Activated CD4-positive, alpha-beta memory T cell treated with anti-CD3 and anti-CD28 coated beads for 36 hours (primary cell): ENCODE measurements around the gene HOXC4. TPM values are rescaled to one million over a fixed set of nuclear protein-coding genes. Genes with fewer than 3 reads are reported as not detected.

ENCODE experiments used
- CTCF ChIA-PET: fragments of 350-600 bp; sonication (Branson Sonifier 250); formaldehyde crosslinking; loops from one replicate; lab custom pipeline; 2021; ENCODE audit warnings: antibody characterized with exemption, inconsistent platforms; lab: Charles Lee
- POLR2A ChIA-PET: fragments of 350-600 bp; sonication (Branson Sonifier 250); formaldehyde crosslinking; loops from one replicate; lab custom pipeline; 2021; ENCODE audit warnings: antibody characterized with exemption; lab: Charles Lee
- DNase-seq: peaks from one replicate; pipeline ENCODE4 v3.0.0-alpha.2; 2020
- H3K27ac Mint-ChIP-seq: one replicate; pipeline ENCODE4 v1.8.0; 2021; ENCODE audit warnings: mixed read lengths
- H3K27me3 Mint-ChIP-seq: one replicate; pipeline ENCODE4 v1.8.0; 2021; ENCODE audit warnings: mixed read lengths
- H3K36me3 Mint-ChIP-seq: one replicate; pipeline ENCODE4 v1.8.0; 2021; ENCODE audit warnings: mixed read lengths
- H3K4me1 Mint-ChIP-seq: one replicate; pipeline ENCODE4 v1.8.0; 2021; ENCODE audit warnings: low read depth, mixed read lengths
- H3K4me3 Mint-ChIP-seq: one replicate; pipeline ENCODE4 v1.8.0; 2021; ENCODE audit warnings: mild to moderate bottlenecking, mixed read lengths
- H3K9me3 Mint-ChIP-seq: one replicate; pipeline ENCODE4 v1.8.0; 2021; ENCODE audit warnings: mixed read lengths
- intact Hi-C: fragments of 100-400 bp; cut with micrococcal nuclease; formaldehyde crosslinking; loops from one replicate; pipeline ENCODE4 v1.15.1; 2023
- total RNA-seq, 2 experiments: library from RNA; stranded (reverse); gene quantifications; one replicate each; pipeline ENCODE4 v1.2.3, GENCODE V29; 2021

Gene HOXC4
- total RNA-seq, 2 experiments from 2014 or later, result 0.17 TPM; not detected in 1

GRCh38 chr12:54045868-54046521 is 7.6 kb upstream of the HOXC4 start:
- no peaks in the 10 kb centered on the region for H3K9me3 Mint-ChIP-seq
- peaks cover 83% of the 10 kb centered on the region for H3K27me3 Mint-ChIP-seq
- H3K4me1 Mint-ChIP-seq, result peaks cover 4% of the 10 kb centered on the region
- DNase-seq, result no peak
- H3K27ac Mint-ChIP-seq, result no peak overlapping the region
- ChIA-PET CTCF (interaction anchor here (0.9 to 1.5 kb wide), 3 partner anchors 29 to 160 kb away, joined by 3 read pairs; no protein-coding TSS in a partner anchor), POLR2A (no interaction called here)
- H3K4me3 Mint-ChIP-seq, result no peak overlapping the region
- intact Hi-C loops, result no loop called here
- no peaks in the 10 kb centered on the region for H3K36me3 Mint-ChIP-seq

- H3K4me3 Mint-ChIP-seq, result no peak overlapping the region
- CTCF ChIA-PET, result interaction anchor here (0.6 kb wide), 1 partner anchor 90 kb away, joined by 3 read pairs; no protein-coding TSS in a partner anchor
These were observed 6.9 kb upstream of the HOXC4 start for GRCh38 chr12:54046809-54047159.

GRCh38 chr12:54047160-54047963 is 6.3 kb upstream of the HOXC4 start:
- POLR2A ChIA-PET, result no interaction called here
- Mint-ChIP-seq H3K4me1 (peaks cover 10% of the 10 kb centered on the region), H3K9me3 (no peaks in the 10 kb centered on the region), H3K27ac (no peak overlapping the region), H3K4me3 (no peak overlapping the region), H3K27me3 (peaks cover 87% of the 10 kb centered on the region), H3K36me3 (no peaks in the 10 kb centered on the region)
- no peak for DNase-seq
- intact Hi-C loops, result no loop called here
- CTCF ChIA-PET, result interaction anchor here (0.6 to 1.4 kb wide), 2 partner anchors 15 to 89 kb away, joined by 3 read pairs; no protein-coding TSS in a partner anchor

More at GRCh38 chr12:54046809-54047159, 6.9 kb upstream of the HOXC4 start:
- Mint-ChIP-seq H3K9me3 (no peaks in the 10 kb centered on the region), H3K27me3 (peaks cover 85% of the 10 kb centered on the region), H3K36me3 (no peaks in the 10 kb centered on the region), H3K4me1 (peaks cover 5% of the 10 kb centered on the region), H3K27ac (no peak overlapping the region)
- POLR2A ChIA-PET, result no interaction called here
- intact Hi-C loops, result no loop called here
- no peak for DNase-seq

GRCh38 chr12:54047964-54048303 is 5.7 kb upstream of the HOXC4 start:
- Mint-ChIP-seq H3K27me3 (peaks cover 86% of the 10 kb centered on the region), H3K4me3 (no peak overlapping the region), H3K36me3 (no peaks in the 10 kb centered on the region), H3K4me1 (peaks cover 15% of the 10 kb centered on the region), H3K9me3 (no peaks in the 10 kb centered on the region), H3K27ac (no peak overlapping the region)
- intact Hi-C loops, result no loop called here
- ChIA-PET POLR2A (no interaction called here), CTCF (interaction anchor here (1.4 kb wide), 1 partner anchor 16 kb away, joined by 3 read pairs; no protein-coding TSS in a partner anchor)
- no peak for DNase-seq

- no peaks in the 10 kb centered on the region for H3K9me3 Mint-ChIP-seq
- ChIA-PET CTCF (interaction anchor here (1.4 kb wide), 1 partner anchor 16 kb away, joined by 3 read pairs; no protein-coding TSS in a partner anchor), POLR2A (no interaction called here)
- no peak for DNase-seq
- H3K36me3 Mint-ChIP-seq, result no peaks in the 10 kb centered on the region
- H3K4me1 Mint-ChIP-seq, result peaks cover 18% of the 10 kb centered on the region
- H3K27ac Mint-ChIP-seq, result no peak overlapping the region
- no peak overlapping the region for H3K4me3 Mint-ChIP-seq
- intact Hi-C loops, result no loop called here
- peaks cover 87% of the 10 kb centered on the region for H3K27me3 Mint-ChIP-seq
These were observed 5.1 kb upstream of the HOXC4 start for GRCh38 chr12:54048406-54049093.

GRCh38 chr12:54049108-54049507 is 4.5 kb upstream of the HOXC4 start:
- ChIA-PET CTCF (no interaction called here), POLR2A (no interaction called here)
- DNase-seq, result no peak
- Mint-ChIP-seq H3K4me1 (peaks cover 23% of the 10 kb centered on the region), H3K36me3 (no peaks in the 10 kb centered on the region), H3K4me3 (no peak overlapping the region), H3K9me3 (no peaks in the 10 kb centered on the region), H3K27ac (no peak overlapping the region), H3K27me3 (peaks cover 87% of the 10 kb centered on the region)
- intact Hi-C loops, result no loop called here

GRCh38 chr12:54050482-54050810 is 3.2 kb upstream of the HOXC4 start:
- no peaks in the 10 kb centered on the region for H3K36me3 Mint-ChIP-seq
- intact Hi-C loops, result loop anchor here (5.0 kb wide), 2 partner anchors 58 to 98 kb away; partner anchors contain the start of gene HOXC12
- H3K27me3 Mint-ChIP-seq, result peaks cover 83% of the 10 kb centered on the region
- no peak overlapping the region for H3K4me3 Mint-ChIP-seq
- H3K27ac Mint-ChIP-seq, result no peak overlapping the region
- no peaks in the 10 kb centered on the region for H3K9me3 Mint-ChIP-seq
- H3K4me1 Mint-ChIP-seq, result peaks cover 28% of the 10 kb centered on the region
- DNase-seq, result no peak
- ChIA-PET POLR2A (no interaction called here), CTCF (interaction anchor here (0.6 to 4.0 kb wide), 4 partner anchors 18 to 330 kb away, joined by 3 to 18 read pairs (median 4); no protein-coding TSS in a partner anchor)

- CTCF ChIA-PET, result interaction anchor here (0.6 to 4.0 kb wide), 6 partner anchors 19 to 329 kb away, joined by 3 to 18 read pairs (median 4); partner anchors contain the start of gene HOXC10
- no peak for DNase-seq
- POLR2A ChIA-PET, result no interaction called here
- Mint-ChIP-seq H3K9me3 (no peaks in the 10 kb centered on the region), H3K27ac (no peak overlapping the region), H3K4me3 (no peak overlapping the region), H3K27me3 (peaks cover 81% of the 10 kb centered on the region), H3K4me1 (peaks cover 28% of the 10 kb centered on the region), H3K36me3 (no peaks in the 10 kb centered on the region)
- intact Hi-C loops, result loop anchor here (5.0 kb wide), 2 partner anchors 59 to 99 kb away; partner anchors contain the start of gene HOXC12
These were observed 2.4 kb upstream of the HOXC4 start for GRCh38 chr12:54051026-54051842.

- Mint-ChIP-seq H3K27me3 (peaks cover 77% of the 10 kb centered on the region), H3K36me3 (no peaks in the 10 kb centered on the region), H3K9me3 (no peaks in the 10 kb centered on the region), H3K27ac (no peak overlapping the region), H3K4me1 (peaks cover 28% of the 10 kb centered on the region), H3K4me3 (no peak overlapping the region)
- ChIA-PET POLR2A (no interaction called here), CTCF (interaction anchor here (1.0 to 4.0 kb wide), 6 partner anchors 19 to 149 kb away, joined by 3 to 18 read pairs (median 6); partner anchors contain the start of genes HOXC10 and HOXC5)
- no peak for DNase-seq
- intact Hi-C loops, result loop anchor here (5.0 kb wide), 2 partner anchors 60 to 100 kb away; partner anchors contain the start of gene HOXC12
These were observed 1.7 kb upstream of the HOXC4 start for GRCh38 chr12:54051874-54052437.

- ChIA-PET POLR2A (no interaction called here), CTCF (interaction anchor here (1.0 to 4.0 kb wide), 7 partner anchors 20 to 168 kb away, joined by 3 to 18 read pairs (median 5); partner anchors contain the start of genes HOXC10 and HOXC5)
- intact Hi-C loops, result loop anchor here (5.0 kb wide), 2 partner anchors 60 to 100 kb away; partner anchors contain the start of gene HOXC12
- no peaks in the 10 kb centered on the region for H3K9me3 Mint-ChIP-seq
- no peaks in the 10 kb centered on the region for H3K36me3 Mint-ChIP-seq
- DNase-seq, result no peak
- peak overlapping the region; percentile 33 for H3K4me3 Mint-ChIP-seq
- H3K27me3 Mint-ChIP-seq, result peaks cover 80% of the 10 kb centered on the region
- peaks cover 28% of the 10 kb centered on the region for H3K4me1 Mint-ChIP-seq
- H3K27ac Mint-ChIP-seq, result no peak overlapping the region
These were observed 1.1 kb upstream of the HOXC4 start for GRCh38 chr12:54052438-54053002.
